Muscle layer of colon (tissue), 2 donors: ENCODE measurements around the gene TOLLIP.
"Not testable (repeated sequence)": the region's sequence is repeated elsewhere in the genome, so short reads cannot be mapped to it uniquely, and the experiment has no call there.

ENCODE experiments used
- H3K27ac ChIP-seq: one replicate; pipeline ENCODE4 v1.7.0; 2013; ENCODE audit warnings: low read depth, mild to moderate bottlenecking, low read length, moderate library complexity
- H3K27me3 ChIP-seq, 2 donors: one replicate each; pipeline ENCODE4 v1.7.0; 2013; ENCODE audit warnings: low read length in 2 of 2, mild to moderate bottlenecking in 2 of 2; ENCODE audit not compliant: insufficient read depth in 2 of 2, control insufficient read depth in 1 of 2
- H3K36me3 ChIP-seq: one replicate; pipeline ENCODE4 v1.7.0; 2013; ENCODE audit warnings: mild to moderate bottlenecking, low read length; ENCODE audit not compliant: insufficient read depth
- H3K4me1 ChIP-seq: one replicate; pipeline ENCODE4 v1.7.0; 2013; ENCODE audit warnings: mild to moderate bottlenecking, low read length; ENCODE audit not compliant: insufficient read depth
- H3K4me3 ChIP-seq, 2 donors: one replicate each; pipeline ENCODE4 v1.7.0; 2013; ENCODE audit warnings: low read length in 2 of 2, low read depth in 1 of 2, mild to moderate bottlenecking in 1 of 2, moderate library complexity in 1 of 2
- H3K9ac ChIP-seq: one replicate; pipeline ENCODE4 v1.7.0; 2013; ENCODE audit warnings: low read length
- H3K9me3 ChIP-seq: one replicate; pipeline ENCODE4 v1.7.0; 2013; ENCODE audit warnings: mild to moderate bottlenecking, low read length
- donor health status: abdominal sarcoma.
- donor health status: Adenocarcinoma of cecum.

Gene TOLLIP

DNA sequence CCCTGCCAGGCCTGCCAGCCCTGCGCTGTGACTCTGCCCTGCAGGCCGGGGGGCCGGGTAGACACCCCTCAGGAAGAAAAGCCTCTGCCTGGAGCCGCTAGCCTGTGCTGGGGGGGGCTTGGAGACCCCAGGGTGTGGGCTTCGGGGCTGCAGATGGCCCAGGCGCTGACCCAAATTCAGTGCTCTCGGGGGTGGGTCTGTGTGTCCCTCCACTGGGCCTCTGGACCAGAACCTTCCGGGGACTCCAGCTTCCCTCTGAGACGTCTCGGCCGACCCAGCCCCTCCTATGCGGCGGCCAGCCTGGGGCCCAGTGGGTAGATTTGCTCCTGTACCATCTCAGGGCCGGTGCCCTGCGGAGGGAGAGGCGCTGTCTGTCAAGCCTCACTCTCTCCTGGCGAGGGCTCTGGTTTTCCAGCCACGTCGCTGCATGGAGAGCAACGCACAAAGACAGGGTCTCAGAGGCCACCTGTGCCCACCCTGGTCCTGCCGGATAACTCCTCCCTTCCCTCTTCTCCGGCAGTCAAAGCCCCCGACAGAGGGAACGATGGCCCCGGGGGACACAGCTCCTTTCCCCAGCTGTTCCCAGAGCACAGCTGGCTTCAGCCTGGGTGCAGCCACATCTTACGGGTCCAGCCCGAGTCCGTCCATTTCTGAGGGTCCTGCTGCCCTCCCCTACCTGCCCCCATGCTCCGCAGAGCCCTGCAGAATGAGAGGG is 40.1 kb upstream of the TOLLIP start:
- Histone ChIP-seq H3K36me3 (no peaks in the 10 kb centered on the region), H3K27ac (no peak overlapping the region), H3K27me3 (peaks cover 0 to 18% of the 10 kb centered on the region in 2 donors), H3K9me3 (no peaks in the 10 kb centered on the region), H3K4me1 (no peaks in the 10 kb centered on the region), H3K4me3 (no peak overlapping the region), H3K9ac (no peak overlapping the region)

DNA sequence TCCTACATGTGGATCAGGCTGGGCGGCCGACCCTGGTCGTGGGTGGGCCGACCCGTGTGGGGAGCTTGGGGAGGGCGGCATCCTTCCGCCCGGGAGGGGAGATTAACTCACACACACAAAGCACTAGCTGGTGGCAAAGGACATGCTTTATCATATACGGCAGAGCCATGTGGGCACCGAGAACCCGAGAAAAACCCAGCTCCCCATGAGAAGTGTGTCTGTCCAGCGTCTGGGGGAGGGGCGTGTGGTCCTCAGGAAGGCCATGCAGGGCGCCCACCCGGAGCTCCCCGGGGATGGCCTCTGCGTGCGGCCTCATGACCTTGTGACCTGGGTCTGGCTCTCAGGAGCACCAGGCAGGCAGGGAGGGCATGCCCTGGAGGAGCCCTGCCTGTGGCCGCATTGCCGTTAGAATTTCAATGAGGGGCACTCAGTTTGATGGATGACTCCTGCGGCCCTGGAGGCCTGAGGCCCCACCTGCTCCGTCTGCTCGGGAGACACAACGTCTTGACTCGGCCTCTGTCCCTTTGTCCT is 39.4 kb upstream of the TOLLIP start:
- peaks cover 0 to 18% of the 10 kb centered on the region in 2 donors for H3K27me3 ChIP-seq
- H3K27ac ChIP-seq: no peak overlapping the region
- no peaks in the 10 kb centered on the region for H3K9me3 ChIP-seq
- H3K4me3 ChIP-seq: no peak overlapping the region
- H3K9ac ChIP-seq: no peak overlapping the region
- H3K36me3 ChIP-seq: no peaks in the 10 kb centered on the region
- H3K4me1 ChIP-seq: no peaks in the 10 kb centered on the region

DNA sequence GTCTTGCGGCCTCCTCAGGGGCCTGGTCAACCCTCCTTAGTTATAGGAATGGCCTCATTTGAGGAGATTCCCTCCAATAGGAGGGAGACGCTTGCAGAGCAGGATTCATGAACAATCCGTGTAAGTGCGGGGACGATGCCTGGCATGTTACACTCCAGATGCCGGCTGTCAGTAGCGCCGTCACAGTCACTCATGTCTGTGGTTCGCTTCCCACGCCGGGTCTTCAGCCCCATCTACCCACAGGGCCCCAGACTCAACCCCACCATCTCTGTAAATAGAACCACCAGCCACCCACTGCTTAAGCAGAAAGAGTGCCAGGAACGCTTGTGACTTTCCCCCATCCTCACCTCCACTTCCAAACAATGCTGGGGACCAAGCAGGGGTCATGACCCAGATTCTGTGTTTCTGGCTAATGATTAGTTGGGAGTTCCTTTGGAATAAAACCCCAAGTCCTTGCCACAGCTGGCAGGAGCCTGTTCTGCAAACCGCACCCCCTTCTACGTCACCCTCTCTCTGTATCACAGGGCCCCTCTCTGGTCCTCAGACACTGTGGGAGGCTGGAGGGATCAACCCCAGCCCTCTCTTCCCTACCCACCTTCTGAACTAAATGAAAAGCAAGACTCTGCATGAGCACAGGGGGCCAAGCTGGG is 38.8 kb upstream of the TOLLIP start:
- peaks cover 0 to 14% of the 10 kb centered on the region in 2 donors for H3K27me3 ChIP-seq
- H3K4me1 ChIP-seq: no peaks in the 10 kb centered on the region
- H3K4me3 ChIP-seq: no peak overlapping the region
- no peak overlapping the region for H3K9ac ChIP-seq
- no peak overlapping the region for H3K27ac ChIP-seq
- no peaks in the 10 kb centered on the region for H3K9me3 ChIP-seq
- H3K36me3 ChIP-seq: no peaks in the 10 kb centered on the region

DNA sequence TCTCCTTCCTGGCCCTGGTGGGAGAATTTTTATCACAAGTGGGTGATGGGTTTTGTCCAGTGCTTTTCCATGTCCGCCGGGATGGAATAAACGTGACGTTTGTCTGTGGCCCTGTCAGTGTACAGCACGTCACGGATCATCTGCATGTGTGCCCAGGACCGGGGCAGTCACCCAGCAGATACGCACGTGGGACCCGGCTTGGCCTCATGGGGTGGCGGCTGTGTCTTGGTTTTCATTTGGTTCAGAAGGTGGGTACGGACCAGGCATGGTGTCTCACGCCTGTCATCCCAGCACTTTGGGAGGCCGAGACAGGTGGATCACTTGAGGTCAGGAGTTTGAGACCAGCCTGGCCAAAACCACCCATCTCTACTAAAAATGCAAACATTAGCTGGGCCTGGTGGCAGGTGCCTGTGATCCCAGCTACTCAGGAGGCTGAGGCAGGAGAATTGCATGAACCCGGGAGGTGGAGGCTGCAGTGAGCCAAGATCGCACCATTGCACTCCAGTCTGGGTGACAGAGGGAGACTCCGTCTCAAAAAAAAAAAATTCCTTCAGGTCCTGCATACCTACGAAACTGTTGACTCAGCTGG is 38.1 kb upstream of the TOLLIP start:
- not testable (repeated sequence) for H3K9me3 ChIP-seq, H3K4me1 ChIP-seq, H3K27ac ChIP-seq, H3K4me3 ChIP-seq, H3K36me3 ChIP-seq, H3K9ac ChIP-seq
- H3K27me3 ChIP-seq: peaks cover 0 to 12% of the 10 kb centered on the region in 2 donors

DNA sequence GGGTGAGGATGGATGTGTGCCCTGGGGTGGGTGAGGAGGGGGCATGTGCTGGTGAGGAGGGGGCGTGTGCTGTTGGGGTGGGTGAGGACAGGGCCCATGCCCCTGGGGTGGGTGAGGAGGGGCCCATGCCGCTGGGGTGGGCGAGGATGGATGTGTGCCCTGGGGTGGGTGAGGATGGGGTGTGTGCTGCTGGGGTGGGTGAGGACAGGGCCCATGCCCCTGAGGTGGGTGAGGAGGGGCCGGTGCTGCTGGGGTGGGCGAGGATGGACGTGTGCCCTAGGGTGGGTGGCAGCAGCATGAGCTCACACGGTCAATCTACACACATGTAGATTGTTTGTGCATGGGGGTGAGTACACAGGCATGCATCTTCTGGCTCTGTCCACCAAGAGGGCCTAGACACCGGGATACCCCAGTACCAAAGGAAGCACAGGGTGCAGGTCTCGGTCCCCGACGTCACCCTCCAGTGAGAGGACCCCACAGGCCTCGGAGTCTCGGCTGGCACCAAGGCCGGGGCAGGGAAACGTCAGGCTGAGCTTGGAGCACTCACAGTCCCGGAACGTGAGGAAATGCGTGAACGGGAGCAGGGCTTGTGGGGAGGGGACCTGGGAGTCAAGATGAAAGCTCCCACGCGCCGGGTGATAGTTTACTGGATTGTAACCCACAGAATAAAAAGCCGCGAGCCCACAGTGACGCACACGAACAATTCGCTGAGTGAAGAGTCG is 37.4 kb upstream of the TOLLIP start:
- Histone ChIP-seq H3K4me3 (no peak overlapping the region), H3K9ac (no peak overlapping the region), H3K27me3 (peaks cover 0 to 12% of the 10 kb centered on the region in 2 donors), H3K36me3 (no peaks in the 10 kb centered on the region), H3K4me1 (no peaks in the 10 kb centered on the region), H3K9me3 (no peaks in the 10 kb centered on the region), H3K27ac (no peak overlapping the region)

DNA sequence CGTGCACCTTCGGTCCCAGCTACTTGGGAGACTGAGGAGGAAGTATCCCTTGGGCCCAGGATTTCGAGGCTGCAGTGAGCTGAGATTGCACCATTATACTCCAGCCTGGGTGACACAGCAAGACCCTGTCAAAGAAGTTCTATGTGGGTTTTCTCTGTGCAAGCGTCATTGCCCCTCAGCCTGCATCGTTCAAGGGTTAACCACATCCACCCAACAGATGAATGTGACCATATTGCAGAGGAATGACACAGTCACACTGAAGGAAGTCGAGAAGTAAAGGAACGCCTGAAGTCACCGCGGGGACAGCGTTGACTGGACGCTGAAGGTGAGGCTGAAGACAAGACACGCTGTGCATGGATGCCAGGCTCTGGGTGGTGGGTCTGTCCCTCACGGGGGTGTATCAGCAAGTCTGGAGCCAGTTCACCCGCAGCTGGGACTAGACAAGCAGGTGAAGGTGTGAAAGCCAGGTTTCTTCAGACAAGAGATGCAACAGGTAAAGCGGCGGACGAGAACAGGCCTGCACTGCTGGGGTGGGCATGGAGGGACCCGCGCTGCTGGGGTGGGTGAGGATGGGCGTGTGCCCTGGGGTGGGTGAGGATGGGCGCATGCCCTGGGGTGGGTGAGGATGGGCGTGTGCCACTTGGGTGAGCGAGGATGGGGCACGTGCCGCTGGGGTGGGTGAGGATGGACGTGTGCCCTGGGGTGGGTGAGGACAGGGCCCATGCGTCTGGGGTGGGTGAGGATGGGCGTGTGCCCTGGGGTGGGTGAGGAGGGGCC is 36.5 kb upstream of the TOLLIP start:
- no peaks in the 10 kb centered on the region for H3K9me3 ChIP-seq
- no peaks in the 10 kb centered on the region for H3K36me3 ChIP-seq
- H3K4me1 ChIP-seq: no peaks in the 10 kb centered on the region
- no peak overlapping the region for H3K9ac ChIP-seq
- H3K27ac ChIP-seq: no peak overlapping the region
- no peak overlapping the region for H3K4me3 ChIP-seq
- peaks cover 0 to 12% of the 10 kb centered on the region in 2 donors for H3K27me3 ChIP-seq

DNA sequence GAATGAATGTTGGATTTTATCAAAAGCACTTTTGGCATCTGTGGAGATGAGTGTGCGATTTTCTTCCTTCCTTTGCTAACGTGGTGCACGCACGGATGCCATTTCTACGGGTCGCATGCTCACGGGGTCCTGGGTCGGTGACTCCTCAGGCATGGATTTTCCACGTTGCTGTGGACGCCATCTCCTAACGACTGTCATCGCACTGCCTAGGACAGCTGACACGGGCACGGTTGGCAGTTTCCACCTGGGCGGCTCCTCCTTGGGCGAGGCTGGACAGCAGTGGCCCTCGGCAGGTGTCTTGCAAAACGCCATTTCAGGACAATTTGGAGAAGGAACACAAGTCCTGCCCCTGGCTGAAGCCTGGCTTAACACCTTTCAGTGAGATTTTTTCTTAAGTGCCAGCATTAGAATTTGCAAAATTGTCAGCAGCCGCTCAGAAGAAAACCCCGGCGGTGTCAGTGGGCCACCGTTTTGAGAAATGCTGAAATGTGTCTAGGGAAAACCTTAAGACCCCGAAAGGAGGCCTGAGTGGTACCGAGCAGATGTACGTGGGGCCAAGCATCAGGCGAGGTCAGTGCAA is 34.7 kb upstream of the TOLLIP start:
- H3K9me3 ChIP-seq: no peaks in the 10 kb centered on the region
- H3K36me3 ChIP-seq: no peaks in the 10 kb centered on the region
- H3K27me3 ChIP-seq: peaks cover 0 to 5% of the 10 kb centered on the region in 2 donors
- H3K27ac ChIP-seq: no peak overlapping the region
- no peak overlapping the region for H3K4me3 ChIP-seq
- H3K9ac ChIP-seq: no peak overlapping the region
- H3K4me1 ChIP-seq: no peaks in the 10 kb centered on the region

DNA sequence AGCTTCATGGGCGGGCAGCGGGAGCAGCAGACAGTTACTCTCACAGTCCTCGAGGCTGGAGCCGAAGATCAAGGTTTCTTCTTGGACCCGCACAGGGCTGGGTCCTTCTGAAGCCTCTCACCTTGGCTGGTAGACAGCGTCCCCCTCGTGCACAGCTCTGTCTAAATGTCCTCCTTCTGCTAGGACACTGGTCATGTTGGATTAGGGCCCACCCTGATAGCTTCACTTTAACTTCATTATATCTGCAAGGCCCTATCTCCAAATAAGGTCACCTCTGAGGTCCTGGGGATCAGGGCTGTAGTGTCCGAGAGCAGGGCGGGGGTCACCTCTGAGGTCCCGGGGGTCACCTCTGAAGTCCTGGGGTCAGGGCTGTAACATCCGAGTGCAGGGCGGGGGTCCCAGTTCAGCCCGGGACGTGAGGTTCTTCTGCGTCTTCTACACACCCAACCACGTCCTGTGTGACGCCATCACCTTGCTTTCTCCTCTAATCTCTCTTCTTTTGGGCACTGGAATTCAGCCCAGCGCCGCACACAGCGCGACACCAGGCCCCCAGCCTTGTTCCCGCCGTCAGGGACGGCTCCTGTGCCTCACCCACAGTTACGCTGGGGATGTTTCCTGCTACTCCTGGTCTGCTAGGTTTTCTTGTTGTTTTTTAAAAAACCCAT is 34.1 kb upstream of the TOLLIP start:
- no peak overlapping the region for H3K4me3 ChIP-seq
- H3K27me3 ChIP-seq: no peaks in the 10 kb centered on the region
- no peaks in the 10 kb centered on the region for H3K4me1 ChIP-seq
- H3K27ac ChIP-seq: no peak overlapping the region
- no peak overlapping the region for H3K9ac ChIP-seq
- no peaks in the 10 kb centered on the region for H3K9me3 ChIP-seq
- no peaks in the 10 kb centered on the region for H3K36me3 ChIP-seq

DNA sequence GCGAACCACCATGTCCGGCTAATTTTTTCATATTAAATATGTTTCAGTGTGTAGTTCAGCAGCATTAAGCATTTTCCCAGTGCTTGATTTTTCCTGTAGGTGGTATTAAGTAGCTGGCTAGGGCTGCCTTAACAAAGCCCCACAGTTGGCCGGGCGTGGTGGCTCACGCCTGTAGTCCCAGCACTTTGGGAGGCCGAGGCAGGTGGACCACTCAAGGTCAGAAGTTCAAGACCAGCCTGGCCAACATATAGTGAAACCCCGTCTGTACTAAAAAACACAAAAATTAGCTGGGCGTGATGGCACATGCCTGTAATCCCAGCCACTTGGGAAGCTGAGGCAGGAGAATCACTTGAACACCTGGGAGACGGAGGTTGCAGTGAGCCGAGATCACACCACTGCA is 33.5 kb upstream of the TOLLIP start:
- Histone ChIP-seq H3K9me3 (no peaks in the 10 kb centered on the region), H3K27ac (no peak overlapping the region), H3K4me1 (no peaks in the 10 kb centered on the region), H3K9ac (no peak overlapping the region), H3K27me3 (no peaks in the 10 kb centered on the region), H3K36me3 (no peaks in the 10 kb centered on the region), H3K4me3 (no peak overlapping the region)

DNA sequence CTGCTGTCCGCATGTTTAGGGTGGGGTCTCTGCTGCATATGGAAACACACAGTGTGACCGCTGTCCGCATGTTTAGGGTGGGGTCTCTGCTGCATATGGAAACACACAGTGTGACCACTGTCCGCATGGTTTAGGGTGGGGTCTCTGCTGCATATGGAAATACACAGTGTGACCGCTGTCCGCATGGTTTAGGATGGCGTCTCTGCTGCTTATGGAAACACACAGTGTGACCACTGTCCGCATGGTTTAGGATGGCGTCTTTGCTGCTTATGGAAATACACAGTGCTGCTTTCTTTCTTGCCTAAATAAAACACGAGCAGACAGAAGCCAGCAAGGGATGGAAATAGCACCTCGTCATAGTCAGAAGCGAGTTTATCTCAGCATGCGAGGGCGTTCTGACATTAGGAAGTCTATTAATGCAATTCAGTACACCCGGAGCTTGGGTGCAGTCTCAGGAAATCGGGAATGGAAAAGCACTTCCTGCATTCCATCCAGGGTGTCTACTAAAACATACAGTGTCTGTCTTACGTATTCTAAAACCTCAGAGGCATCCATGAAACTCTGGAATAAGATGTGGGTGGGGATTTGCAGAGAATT is 32.6 kb upstream of the TOLLIP start:
- Histone ChIP-seq H3K36me3 (no peaks in the 10 kb centered on the region), H3K27ac (no peak overlapping the region), H3K4me1 (no peaks in the 10 kb centered on the region), H3K4me3 (no peak overlapping the region), H3K27me3 (no peaks in the 10 kb centered on the region), H3K9me3 (no peaks in the 10 kb centered on the region), H3K9ac (no peak overlapping the region)
